Cardiac fibroblast (primary cell): ENCODE data around the gene USP4.
A peak's percentile ranks its signal among the peaks of the same experiment; 100 is the strongest.

Source experiments
- DNase-seq, 2 donors: peaks; one replicate each; pipeline versions ENCODE4 v3.0.0 to v3.0.0-alpha.2; 2010; ENCODE audit warnings: low read depth in 2 of 2
- H3K4me3 ChIP-seq, 2 donors: replicated peaks in 1 of 2; 1 replicate in 1 of 2; 2 replicates in 1 of 2; pipeline ENCODE4 v1.5.1; 2011; ENCODE audit warnings: low read depth in 2 of 2, low read length in 2 of 2, mild to moderate bottlenecking in 2 of 2, moderate library complexity in 1 of 2
- CTCF ChIP-seq: IDR thresholded peaks from one replicate; pipeline ENCODE4 v1.5.1; 2011; ENCODE audit warnings: low read depth, mild to moderate bottlenecking, low read length, inconsistent platforms

USP4 gene

GRCh38 chr3:49266410-49267095 is 73.3 kb downstream of the USP4 start:
- DNase-seq, result peak; percentile 6 to 68
- TF ChIP-seq CTCF, result no peak
- no peak overlapping the region for H3K4me3 ChIP-seq

GRCh38 chr3:49265661-49266386 is 74.0 kb downstream of the USP4 start:
- no peak overlapping the region for H3K4me3 ChIP-seq
- no peak for DNase-seq
- no peak for TF ChIP-seq CTCF

- no peak overlapping the region for H3K4me3 ChIP-seq
- DNase-seq, result peak in 1 of 2 donors; percentile 50
- no peak for TF ChIP-seq CTCF
Measured at GRCh38 chr3:49263159-49263889, 76.5 kb downstream of the USP4 start.

- no peak overlapping the region for H3K4me3 ChIP-seq
- peak in 1 of 2 donors; percentile 24 for DNase-seq
- TF ChIP-seq CTCF, result no peak
Measured at GRCh38 chr3:49260806-49261324, 79.0 kb downstream of the USP4 start.

GRCh38 chr3:49257187-49257586 is 82.7 kb downstream of the USP4 start:
- DNase-seq, result no peak
- no peak overlapping the region for H3K4me3 ChIP-seq
- TF ChIP-seq CTCF, result no peak

- H3K4me3 ChIP-seq, result no peak overlapping the region
- no peak for TF ChIP-seq CTCF
- DNase-seq, result no peak
Measured at GRCh38 chr3:49255718-49256511, 83.9 kb downstream of the USP4 start.
